Measurements from ENCODE around the gene USH2A.

The USH2A gene

GRCh38 chr1:215905493-215906115, 517.6 kb downstream of the USH2A start:
- DNase-seq: no peak

GRCh38 chr1:215900684-215901083, 522.6 kb downstream of the USH2A start:
- no peak for DNase-seq

GRCh38 chr1:215899901-215900300, 523.3 kb downstream of the USH2A start:
- DNase-seq: no peak

- no peak for DNase-seq
Measured at GRCh38 chr1:215895893-215896292, 527.4 kb downstream of the USH2A start.

- DNase-seq: no peak
Measured at GRCh38 chr1:215895276-215895675, 528.0 kb downstream of the USH2A start.

GRCh38 chr1:215894617-215895016, 528.6 kb downstream of the USH2A start:
- DNase-seq: no peak

GRCh38 chr1:215891266-215892057, 531.8 kb downstream of the USH2A start:
- DNase-seq: no peak

GRCh38 chr1:215890438-215890837, 532.8 kb downstream of the USH2A start:
- DNase-seq: no peak

- DNase-seq: no peak
Measured at GRCh38 chr1:215889871-215890270, 533.4 kb downstream of the USH2A start.

GRCh38 chr1:215888159-215888558, 535.1 kb downstream of the USH2A start:
- DNase-seq: no peak

- DNase-seq: no peak
Measured at GRCh38 chr1:215887627-215888026, 535.6 kb downstream of the USH2A start.

- DNase-seq: no peak
Measured at GRCh38 chr1:215883004-215883403, 540.2 kb downstream of the USH2A start.

- DNase-seq: no peak
Measured at GRCh38 chr1:215878843-215879242, 544.4 kb downstream of the USH2A start.

- no peak for DNase-seq
Measured at GRCh38 chr1:215878128-215878527, 545.1 kb downstream of the USH2A start.

GRCh38 chr1:215877452-215877951, 545.7 kb downstream of the USH2A start:
- DNase-seq: no peak

GRCh38 chr1:215875712-215876111, 547.5 kb downstream of the USH2A start:
- no peak for DNase-seq

- DNase-seq: no peak
Measured at GRCh38 chr1:215875236-215875635, 548.0 kb downstream of the USH2A start.

GRCh38 chr1:215872658-215873057, 550.6 kb downstream of the USH2A start:
- no peak for DNase-seq

- DNase-seq: no peak
Measured at GRCh38 chr1:215868500-215868899, 554.7 kb downstream of the USH2A start.

- DNase-seq: no peak
Measured at GRCh38 chr1:215865060-215865459, 558.2 kb downstream of the USH2A start.

GRCh38 chr1:215863796-215864195, 559.5 kb downstream of the USH2A start:
- DNase-seq: no peak

- no peak for DNase-seq
Measured at GRCh38 chr1:215860833-215861232, 562.4 kb downstream of the USH2A start.

GRCh38 chr1:215857317-215857716, 565.9 kb downstream of the USH2A start:
- no peak for DNase-seq

- DNase-seq: no peak
Measured at GRCh38 chr1:215845234-215845891, 577.9 kb downstream of the USH2A start.

All from NK-92 treated with Interleukin-12 subunit alpha and Interleukin-12 subunit beta, amount 100 ng/mL, for 24 hours (cell line).